KOPT-K1 (cell line): ENCODE measurements around the gene FAIM2.

Source experiments
- H3K27ac ChIP-seq: fragments of 200-600 bp; sonication (generic); 2 replicates; pipeline ENCODE4 v1.5.1; 2016; ENCODE audit warnings: antibody characterized with exemption, mild to moderate bottlenecking, low read depth, low read length; ENCODE audit not compliant: poor library complexity, severe bottlenecking
- H3K36me3 ChIP-seq: fragments of 200-600 bp; sonication (generic); 2 replicates; pipeline ENCODE4 v1.5.1; 2017; ENCODE audit warnings: antibody characterized with exemption, mild to moderate bottlenecking, low read length, moderate library complexity; ENCODE audit not compliant: insufficient read depth
- H3K9me3 ChIP-seq: fragments of 200-600 bp; sonication (generic); 2 replicates; pipeline ENCODE4 v1.5.1; 2017; ENCODE audit warnings: antibody characterized with exemption, low read length, mild to moderate bottlenecking; ENCODE audit not compliant: insufficient read depth, poor library complexity, severe bottlenecking

FAIM2 gene

GRCh38 chr12:49899286-49899843 lies 4.3 kb downstream of the FAIM2 start:
- Histone ChIP-seq H3K36me3 (no peaks in the 10 kb centered on the region), H3K9me3 (no peaks in the 10 kb centered on the region), H3K27ac (no peak overlapping the region)

GRCh38 chr12:49897276-49897675 lies 6.4 kb downstream of the FAIM2 start:
- H3K9me3 ChIP-seq = no peaks in the 10 kb centered on the region
- no peak overlapping the region for H3K27ac ChIP-seq
- no peaks in the 10 kb centered on the region for H3K36me3 ChIP-seq

- Histone ChIP-seq H3K36me3 (no peaks in the 10 kb centered on the region), H3K27ac (no peak overlapping the region)
Observed at GRCh38 chr12:49895773-49896172, 7.9 kb downstream of the FAIM2 start.

GRCh38 chr12:49894751-49895148 lies 8.9 kb downstream of the FAIM2 start:
- no peaks in the 10 kb centered on the region for H3K36me3 ChIP-seq
- H3K27ac ChIP-seq = no peak overlapping the region
- H3K9me3 ChIP-seq = no peaks in the 10 kb centered on the region

More at GRCh38 chr12:49895773-49896172, 7.9 kb downstream of the FAIM2 start:
- H3K9me3 ChIP-seq = no peaks in the 10 kb centered on the region

GRCh38 chr12:49893753-49894750 lies 9.6 kb downstream of the FAIM2 start:
- Histone ChIP-seq H3K36me3 (no peaks in the 10 kb centered on the region), H3K27ac (no peak overlapping the region), H3K9me3 (no peaks in the 10 kb centered on the region)

GRCh38 chr12:49892732-49893317 lies 10.9 kb downstream of the FAIM2 start:
- Histone ChIP-seq H3K36me3 (no peaks in the 10 kb centered on the region), H3K9me3 (no peaks in the 10 kb centered on the region), H3K27ac (no peak overlapping the region)

- no peak overlapping the region for H3K27ac ChIP-seq
- no peaks in the 10 kb centered on the region for H3K36me3 ChIP-seq
Observed at GRCh38 chr12:49892084-49892731, 11.5 kb downstream of the FAIM2 start.

GRCh38 chr12:49891476-49891875 lies 12.2 kb downstream of the FAIM2 start:
- H3K9me3 ChIP-seq = no peaks in the 10 kb centered on the region
- no peak overlapping the region for H3K27ac ChIP-seq
- H3K36me3 ChIP-seq = no peaks in the 10 kb centered on the region

More at GRCh38 chr12:49892084-49892731, 11.5 kb downstream of the FAIM2 start:
- no peaks in the 10 kb centered on the region for H3K9me3 ChIP-seq

- H3K36me3 ChIP-seq = no peaks in the 10 kb centered on the region
- no peaks in the 10 kb centered on the region for H3K9me3 ChIP-seq
- H3K27ac ChIP-seq = no peak overlapping the region
Observed at GRCh38 chr12:49891012-49891411, 12.7 kb downstream of the FAIM2 start.

- Histone ChIP-seq H3K9me3 (no peaks in the 10 kb centered on the region), H3K36me3 (no peaks in the 10 kb centered on the region), H3K27ac (no peak overlapping the region)
Observed at GRCh38 chr12:49890096-49890461, 13.6 kb downstream of the FAIM2 start.

- no peak overlapping the region for H3K27ac ChIP-seq
- H3K9me3 ChIP-seq = no peaks in the 10 kb centered on the region
- H3K36me3 ChIP-seq = no peaks in the 10 kb centered on the region
Observed at GRCh38 chr12:49889361-49890095, 14.2 kb downstream of the FAIM2 start.

GRCh38 chr12:49888461-49889151 lies 15.1 kb downstream of the FAIM2 start:
- H3K27ac ChIP-seq = no peak overlapping the region

GRCh38 chr12:49887536-49888401 lies 15.9 kb downstream of the FAIM2 start:
- no peak overlapping the region for H3K27ac ChIP-seq

More at GRCh38 chr12:49888461-49889151, 15.1 kb downstream of the FAIM2 start:
- no peaks in the 10 kb centered on the region for H3K9me3 ChIP-seq
- H3K36me3 ChIP-seq = no peaks in the 10 kb centered on the region

More at GRCh38 chr12:49887536-49888401, 15.9 kb downstream of the FAIM2 start:
- H3K36me3 ChIP-seq = no peaks in the 10 kb centered on the region
- H3K9me3 ChIP-seq = no peaks in the 10 kb centered on the region
